Fibroblast of the aortic adventitia (primary cell): ENCODE measurements around the gene MTCH1. TPM values are rescaled to one million over a fixed set of nuclear protein-coding genes. Genes with fewer than 3 reads are reported as not detected.

Experiments used
- DNase-seq: peaks from one replicate; pipeline ENCODE4 v3.0.0-alpha.2; 2010; ENCODE audit warnings: low read depth
- H3K4me3 ChIP-seq: 2 replicates; pipeline ENCODE4 v1.5.1; 2011; ENCODE audit warnings: low read depth, mild to moderate bottlenecking, control low read depth, low read length, moderate library complexity
- CTCF ChIP-seq: IDR thresholded peaks from 2 replicates; pipeline ENCODE4 v1.5.1; 2011; ENCODE audit warnings: mild to moderate bottlenecking, low read length, control low read depth, inconsistent platforms; ENCODE audit not compliant: insufficient read depth
- total RNA-seq: library from RNA; depleted of rRNA; stranded (reverse); fragments of >200 nt; gene quantifications from 2 replicates; pipeline ENCODE4 v1.2.3, GENCODE V29; 2012; ENCODE audit warnings: low replicate concordance

The MTCH1 gene
- total RNA-seq, 1 donor, result 160 TPM

GRCh38 chr6:36964349-36964748 is 21.6 kb downstream of the MTCH1 start:
- no peak for TF ChIP-seq CTCF
- no peak for DNase-seq

GRCh38 chr6:36963451-36964290 is 22.3 kb downstream of the MTCH1 start:
- no peak overlapping the region for H3K4me3 ChIP-seq
- no peak for TF ChIP-seq CTCF
- DNase-seq, result peak; percentile 35

More at GRCh38 chr6:36964349-36964748, 21.6 kb downstream of the MTCH1 start:
- H3K4me3 ChIP-seq, result no peak overlapping the region

GRCh38 chr6:36962874-36963273 is 23.1 kb downstream of the MTCH1 start:
- peak; percentile 39 for DNase-seq
- H3K4me3 ChIP-seq, result no peak overlapping the region
- TF ChIP-seq CTCF, result no peak

GRCh38 chr6:36961441-36962435 is 24.3 kb downstream of the MTCH1 start:
- DNase-seq, result no peak
- H3K4me3 ChIP-seq, result no peak overlapping the region
- no peak for TF ChIP-seq CTCF

GRCh38 chr6:36959555-36960250 is 26.3 kb downstream of the MTCH1 start:
- H3K4me3 ChIP-seq, result no peak overlapping the region
- no peak for TF ChIP-seq CTCF
- no peak for DNase-seq
